Measurements from ENCODE around the gene OSTM1.

OSTM1 gene

DNA sequence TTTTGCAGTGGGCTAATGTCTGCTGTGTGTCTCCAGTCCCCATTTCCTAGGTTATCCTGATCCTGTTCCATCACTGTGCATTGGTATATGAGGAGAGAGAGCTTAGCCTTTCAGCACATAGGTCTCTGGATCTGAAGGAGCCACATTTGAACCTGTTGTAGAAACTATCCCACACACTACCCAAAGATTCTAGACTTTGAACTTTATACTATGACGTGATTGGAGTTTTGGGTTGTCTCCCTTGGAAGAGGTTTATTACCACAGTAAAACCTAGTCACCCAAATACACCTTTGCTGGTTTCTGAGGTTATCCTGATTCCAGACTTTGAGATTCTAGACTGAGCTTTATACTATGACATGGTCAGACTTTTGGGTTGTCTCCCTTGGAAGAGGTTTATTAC lies 8.0 kb upstream of the OSTM1 start:
- no peaks in the 10 kb centered on the region for H3K4me1 ChIP-seq (ENCODE audit: control insufficient read depth, low read length)
- H3K27me3 ChIP-seq (ENCODE audit: control insufficient read depth, low read length), result peaks cover 13% of the 10 kb centered on the region
- H3K79me2 ChIP-seq (ENCODE audit: control insufficient read depth, low read length), result no peaks in the 10 kb centered on the region
- no peaks in the 10 kb centered on the region for H3K9me2 ChIP-seq (replicated peaks; ENCODE audit: control insufficient read depth, low read length)
- H3K9me3 ChIP-seq (ENCODE audit: control insufficient read depth, insufficient read depth, low read length), result no peaks in the 10 kb centered on the region
- TF ChIP-seq, protein P1, sequence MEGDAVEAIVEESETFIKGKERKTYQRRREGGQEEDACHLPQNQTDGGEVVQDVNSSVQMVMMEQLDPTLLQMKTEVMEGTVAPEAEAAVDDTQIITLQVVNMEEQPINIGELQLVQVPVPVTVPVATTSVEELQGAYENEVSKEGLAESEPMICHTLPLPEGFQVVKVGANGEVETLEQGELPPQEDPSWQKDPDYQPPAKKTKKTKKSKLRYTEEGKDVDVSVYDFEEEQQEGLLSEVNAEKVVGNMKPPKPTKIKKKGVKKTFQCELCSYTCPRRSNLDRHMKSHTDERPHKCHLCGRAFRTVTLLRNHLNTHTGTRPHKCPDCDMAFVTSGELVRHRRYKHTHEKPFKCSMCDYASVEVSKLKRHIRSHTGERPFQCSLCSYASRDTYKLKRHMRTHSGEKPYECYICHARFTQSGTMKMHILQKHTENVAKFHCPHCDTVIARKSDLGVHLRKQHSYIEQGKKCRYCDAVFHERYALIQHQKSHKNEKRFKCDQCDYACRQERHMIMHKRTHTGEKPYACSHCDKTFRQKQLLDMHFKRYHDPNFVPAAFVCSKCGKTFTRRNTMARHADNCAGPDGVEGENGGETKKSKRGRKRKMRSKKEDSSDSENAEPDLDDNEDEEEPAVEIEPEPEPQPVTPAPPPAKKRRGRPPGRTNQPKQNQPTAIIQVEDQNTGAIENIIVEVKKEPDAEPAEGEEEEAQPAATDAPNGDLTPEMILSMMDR (IDR thresholded peaks at IDR 0.05; ENCODE audit: low read depth, low read length, poor library complexity, severe bottlenecking), result no peak
- TF ChIP-seq EZH2phosphoT487 (IDR thresholded peaks at IDR 0.05; ENCODE audit: borderline replicate concordance, low read length), result no peak
- no peak overlapping the region for H3K4me3 ChIP-seq (ENCODE audit: low read length)
- H3F3A ChIP-seq (ENCODE audit: control insufficient read depth, insufficient read depth), result no peaks in the 10 kb centered on the region
- H4K20me1 ChIP-seq (ENCODE audit: control insufficient read depth, insufficient read depth, low read depth, low read length), result no peaks in the 10 kb centered on the region
- no peak overlapping the region for H3K27ac ChIP-seq (ENCODE audit: low read depth, low read length)
- no peak overlapping the region for H3K4me2 ChIP-seq (ENCODE audit: low read length)
- no peaks in the 10 kb centered on the region for H3K36me3 ChIP-seq (ENCODE audit: control insufficient read depth, low read length)

DNA sequence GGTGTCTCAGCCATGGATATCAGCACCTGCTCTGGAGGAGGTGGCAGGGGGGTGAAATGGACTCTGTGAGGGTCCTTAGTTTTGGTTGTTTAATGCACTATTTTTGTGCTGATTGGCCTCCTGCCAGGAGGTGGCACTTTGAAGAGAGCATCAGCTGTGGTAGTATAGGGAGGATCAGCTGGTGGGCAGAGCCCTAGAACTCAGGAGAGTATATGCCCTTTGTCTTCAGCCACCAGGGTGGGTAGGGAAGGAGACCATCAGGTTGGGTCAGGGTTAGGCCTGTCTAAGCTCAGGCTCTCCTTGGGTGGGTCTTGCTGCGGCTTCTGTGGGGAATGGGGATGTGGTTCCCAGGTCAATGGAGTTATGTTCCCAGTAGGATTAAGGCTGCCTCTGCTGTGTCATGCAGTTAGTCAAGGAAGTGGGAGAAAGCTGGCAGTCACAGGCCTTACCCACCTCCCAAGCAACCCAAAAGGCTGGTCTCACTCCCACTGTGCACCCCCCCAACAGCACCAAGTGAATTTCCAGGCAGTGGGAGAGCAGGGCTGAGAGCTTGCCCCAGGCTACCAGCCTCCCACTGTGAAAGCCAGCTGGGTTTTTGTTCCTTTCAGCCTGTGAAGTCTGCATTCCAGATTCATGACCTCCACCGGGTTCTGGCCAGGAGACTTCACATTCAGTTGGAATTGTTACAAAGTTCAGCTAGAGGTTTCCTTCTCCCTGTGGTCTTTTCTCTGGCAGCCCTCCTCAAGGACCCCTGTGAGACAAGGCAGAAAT lies 5.7 kb upstream of the OSTM1 start:
- no peak for TF ChIP-seq EZH2phosphoT487 (IDR thresholded peaks at IDR 0.05; ENCODE audit: borderline replicate concordance, low read length)
- TF ChIP-seq, protein P1 (IDR thresholded peaks at IDR 0.05; ENCODE audit: low read depth, low read length, poor library complexity, severe bottlenecking), result no peak
- no peak overlapping the region for H3K4me2 ChIP-seq (ENCODE audit: low read length)

GRCh38 chr6:108078191-108078590 lies 3.6 kb upstream of the OSTM1 start:
- Histone ChIP-seq H3K9me3 (ENCODE audit: control insufficient read depth, insufficient read depth, low read length) (no peaks in the 10 kb centered on the region), H3K4me1 (ENCODE audit: control insufficient read depth, low read length) (peaks cover 20% of the 10 kb centered on the region), H3K79me2 (ENCODE audit: control insufficient read depth, low read length) (peaks cover 13% of the 10 kb centered on the region), H3K36me3 (ENCODE audit: control insufficient read depth, low read length) (no peaks in the 10 kb centered on the region), H3K27me3 (ENCODE audit: control insufficient read depth, low read length) (peaks cover 13% of the 10 kb centered on the region), H4K20me1 (ENCODE audit: control insufficient read depth, insufficient read depth, low read depth, low read length) (no peaks in the 10 kb centered on the region), H3K4me2 (ENCODE audit: low read length) (no peak overlapping the region), H3K9me2 (replicated peaks; ENCODE audit: control insufficient read depth, low read length) (no peaks in the 10 kb centered on the region), H3K4me3 (ENCODE audit: low read length) (no peak overlapping the region), H3K27ac (ENCODE audit: low read depth, low read length) (no peak overlapping the region), H3F3A (ENCODE audit: control insufficient read depth, insufficient read depth) (no peaks in the 10 kb centered on the region)
- TF ChIP-seq EZH2phosphoT487 (IDR thresholded peaks at IDR 0.05; ENCODE audit: borderline replicate concordance, low read length), result no peak
- TF ChIP-seq, protein P1 (IDR thresholded peaks at IDR 0.05; ENCODE audit: low read depth, low read length, poor library complexity, severe bottlenecking), result no peak

More for the DNA sequence above, 5.7 kb upstream of the OSTM1 start:
- no peaks in the 10 kb centered on the region for H4K20me1 ChIP-seq (ENCODE audit: control insufficient read depth, insufficient read depth, low read depth, low read length)
- H3K27me3 ChIP-seq (ENCODE audit: control insufficient read depth, low read length), result peaks cover 13% of the 10 kb centered on the region
- no peaks in the 10 kb centered on the region for H3K79me2 ChIP-seq (ENCODE audit: control insufficient read depth, low read length)
- H3K9me2 ChIP-seq (replicated peaks; ENCODE audit: control insufficient read depth, low read length), result no peaks in the 10 kb centered on the region
- no peak overlapping the region for H3K27ac ChIP-seq (ENCODE audit: low read depth, low read length)
- peaks cover 6% of the 10 kb centered on the region for H3K4me1 ChIP-seq (ENCODE audit: control insufficient read depth, low read length)
- H3K36me3 ChIP-seq (ENCODE audit: control insufficient read depth, low read length), result no peaks in the 10 kb centered on the region
- no peaks in the 10 kb centered on the region for H3F3A ChIP-seq (ENCODE audit: control insufficient read depth, insufficient read depth)
- H3K9me3 ChIP-seq (ENCODE audit: control insufficient read depth, insufficient read depth, low read length), result no peaks in the 10 kb centered on the region
- H3K4me3 ChIP-seq (ENCODE audit: low read length), result no peak overlapping the region
